ENCODE measurements around the gene CFAP46. TPM values are rescaled to one million over a fixed set of nuclear protein-coding genes. Genes with fewer than 3 reads are reported as not detected.
"Not testable (repeated sequence)": the region's sequence is repeated elsewhere in the genome, so short reads cannot be mapped to it uniquely, and the experiment has no call there.

Gene CFAP46
- total RNA-seq, 1 donor from 2014 or later, result 3.0 TPM

DNA sequence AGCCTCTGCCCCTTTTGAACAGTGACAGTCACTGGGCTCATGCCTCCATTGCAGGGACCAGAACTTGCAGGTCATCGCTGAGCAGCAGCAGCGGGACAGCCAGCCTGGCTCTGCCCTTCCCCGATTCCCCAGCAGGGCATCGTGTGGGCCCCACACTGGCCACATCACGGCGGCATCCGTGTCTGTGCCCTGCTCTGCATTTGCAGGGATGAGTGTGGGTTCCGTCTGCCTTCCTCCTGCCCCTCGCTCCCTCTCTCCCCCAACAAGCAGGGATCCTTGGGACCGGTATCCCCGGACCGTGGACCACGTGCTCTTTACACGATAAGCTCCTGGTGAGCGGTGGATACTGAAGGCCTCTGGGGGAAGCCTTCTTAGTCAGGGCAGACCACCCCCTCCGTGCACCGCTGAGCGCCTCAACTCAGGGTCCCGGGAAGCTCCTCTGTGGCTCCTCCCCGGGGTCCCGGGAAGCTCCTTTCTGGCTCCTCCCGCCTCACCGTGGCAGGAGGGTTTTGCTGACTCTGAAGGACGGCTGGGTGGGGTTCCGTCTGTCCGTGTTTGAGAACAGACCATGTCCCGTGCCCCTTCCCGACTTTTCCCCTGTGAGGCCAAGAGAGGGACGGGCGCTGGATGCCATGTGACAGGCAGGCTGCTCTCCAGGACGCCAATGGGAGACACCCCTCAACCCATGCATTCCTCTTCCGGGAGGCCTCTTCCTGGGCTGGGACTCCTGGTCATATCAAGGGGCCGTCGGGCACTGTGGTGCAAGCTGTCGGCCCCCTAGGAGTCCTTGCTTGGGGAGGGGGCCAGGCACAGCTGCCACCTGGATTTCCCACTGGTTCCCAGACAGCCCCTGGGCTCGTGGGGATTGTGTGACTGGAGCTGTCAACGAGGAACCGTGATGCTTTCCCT lies 132.9 kb downstream of the CFAP46 start:
- DNase-seq (ENCODE audit: low read depth, low spot score), result no peak

DNA sequence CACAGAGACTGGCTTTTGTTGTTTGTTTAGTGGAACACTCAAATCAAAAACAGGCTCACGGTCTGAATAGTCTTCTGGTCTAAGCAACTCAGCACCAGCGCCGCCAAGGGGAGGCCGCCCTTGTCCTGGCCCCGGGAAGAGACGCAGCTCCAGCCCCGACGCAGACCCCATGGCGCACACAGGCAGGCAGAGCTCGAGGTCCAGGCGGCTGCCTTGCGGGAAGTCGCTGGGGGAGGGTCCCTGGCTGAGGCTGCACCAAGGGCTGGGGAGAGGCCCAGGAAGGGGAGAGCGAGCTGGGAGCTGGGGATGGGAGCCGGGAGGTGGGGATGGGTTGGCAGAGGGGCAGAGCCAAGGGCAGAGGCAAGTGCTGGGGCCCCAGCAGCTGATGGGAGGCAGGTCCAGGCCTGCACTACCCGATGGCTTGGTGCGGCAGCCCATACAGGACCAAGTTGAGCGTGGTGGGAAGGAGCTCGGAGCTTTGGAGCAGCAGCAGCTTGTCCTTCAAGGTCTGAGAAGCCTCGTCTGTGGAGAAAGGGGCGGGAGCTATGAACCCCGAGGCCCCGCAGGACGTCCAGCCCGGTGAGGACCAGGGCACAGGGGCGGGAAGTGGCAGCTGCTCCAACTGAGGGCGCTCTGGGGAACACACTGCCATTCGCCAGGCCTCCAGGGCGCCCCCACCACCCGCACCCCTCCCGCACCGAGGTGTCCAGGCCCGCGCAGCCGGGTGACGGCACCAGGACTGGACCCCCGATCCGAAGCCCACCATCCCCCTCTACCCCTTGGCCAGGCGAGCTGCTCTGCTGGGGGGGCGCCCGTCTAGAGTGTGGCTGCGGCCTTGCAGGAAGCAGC lies 133.8 kb downstream of the CFAP46 start:
- no peak for DNase-seq (ENCODE audit: low read depth, low spot score)

DNA sequence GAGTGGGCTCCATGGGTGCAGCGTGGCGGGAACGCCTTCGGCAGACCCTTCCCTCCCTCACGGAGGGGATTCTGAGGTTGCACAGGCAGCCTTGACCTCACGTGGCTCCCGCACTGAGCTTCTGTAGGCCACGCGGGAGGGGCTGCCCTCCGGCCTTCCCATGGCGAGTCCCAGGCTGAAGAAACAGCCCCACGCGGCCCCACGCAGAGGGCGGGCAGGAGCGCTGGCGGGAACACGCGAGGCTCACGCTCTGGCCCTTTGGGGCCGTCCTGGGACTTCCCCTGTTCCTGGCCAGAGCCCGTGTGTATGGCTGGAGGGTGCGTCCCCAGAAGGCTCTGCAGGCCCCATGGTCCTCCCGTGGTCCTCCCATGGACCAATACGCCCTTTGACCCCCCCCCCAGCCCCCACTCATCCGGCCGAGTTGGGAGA lies 134.7 kb downstream of the CFAP46 start:
- no peak for DNase-seq (ENCODE audit: low read depth, low spot score)

DNA sequence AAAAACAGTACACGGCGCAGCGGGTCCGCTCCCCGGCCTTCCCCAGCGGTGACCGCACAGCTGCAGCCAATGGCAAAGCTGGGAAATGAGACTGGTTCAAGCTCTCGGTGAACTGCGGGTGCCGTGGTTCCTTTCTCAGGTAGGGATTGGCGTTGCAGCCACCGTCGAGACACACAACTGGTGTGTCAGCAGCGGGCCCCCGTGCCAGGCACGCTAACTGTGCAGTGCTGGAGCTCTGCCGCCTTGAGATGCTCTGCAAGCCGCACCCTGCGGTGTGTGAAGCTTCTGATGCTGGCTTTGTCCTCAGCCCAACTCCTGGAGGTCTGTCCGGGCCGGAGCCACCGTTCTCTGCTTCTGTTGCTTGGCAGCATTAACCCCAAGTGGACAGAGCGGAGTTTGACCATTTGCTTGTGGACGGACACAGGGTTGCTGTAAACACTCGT lies 135.8 kb downstream of the CFAP46 start:
- no peak for DNase-seq (ENCODE audit: low read depth, low spot score)

DNA sequence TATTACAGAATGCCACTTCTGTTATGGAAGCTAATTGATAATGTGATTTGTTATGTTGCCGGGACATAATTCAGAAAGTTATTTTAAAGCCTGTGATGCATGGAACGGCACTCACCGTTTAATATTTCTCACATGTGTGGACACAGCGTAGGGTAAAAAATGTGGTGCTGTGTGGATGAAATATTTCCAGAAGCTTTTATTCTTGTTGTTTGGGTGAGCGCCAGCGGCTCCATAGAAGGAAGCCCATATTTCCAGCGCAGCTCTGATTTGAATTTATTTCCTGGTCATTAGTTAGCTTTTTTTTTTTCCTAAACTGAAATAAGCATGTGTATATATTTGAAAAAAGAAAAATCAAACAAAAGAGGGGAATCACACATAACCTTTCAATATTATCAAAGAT lies 136.3 kb downstream of the CFAP46 start:
- no peak for DNase-seq (ENCODE audit: low read depth, low spot score)

DNA sequence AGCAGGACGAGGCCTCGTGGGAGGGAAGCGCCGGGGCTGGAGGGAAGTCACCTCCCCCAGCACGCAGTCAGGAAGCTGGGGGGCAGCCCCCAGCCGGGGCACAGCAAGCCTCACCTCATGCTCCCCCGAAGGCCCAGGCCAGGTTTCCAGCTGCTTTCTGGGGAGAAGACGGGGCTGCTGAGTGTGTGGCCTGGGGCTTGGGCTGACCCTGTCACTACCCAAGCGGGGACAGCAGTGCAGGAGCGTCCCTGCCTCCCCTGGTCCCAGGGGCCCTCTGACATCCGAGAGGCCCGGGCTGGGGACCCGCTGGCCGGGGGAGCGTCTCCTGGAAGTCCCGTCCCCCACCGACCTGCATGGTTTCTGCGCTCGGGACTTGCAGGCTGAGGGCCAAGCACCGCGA lies 136.8 kb downstream of the CFAP46 start:
- DNase-seq (ENCODE audit: low read depth, low spot score), result no peak

DNA sequence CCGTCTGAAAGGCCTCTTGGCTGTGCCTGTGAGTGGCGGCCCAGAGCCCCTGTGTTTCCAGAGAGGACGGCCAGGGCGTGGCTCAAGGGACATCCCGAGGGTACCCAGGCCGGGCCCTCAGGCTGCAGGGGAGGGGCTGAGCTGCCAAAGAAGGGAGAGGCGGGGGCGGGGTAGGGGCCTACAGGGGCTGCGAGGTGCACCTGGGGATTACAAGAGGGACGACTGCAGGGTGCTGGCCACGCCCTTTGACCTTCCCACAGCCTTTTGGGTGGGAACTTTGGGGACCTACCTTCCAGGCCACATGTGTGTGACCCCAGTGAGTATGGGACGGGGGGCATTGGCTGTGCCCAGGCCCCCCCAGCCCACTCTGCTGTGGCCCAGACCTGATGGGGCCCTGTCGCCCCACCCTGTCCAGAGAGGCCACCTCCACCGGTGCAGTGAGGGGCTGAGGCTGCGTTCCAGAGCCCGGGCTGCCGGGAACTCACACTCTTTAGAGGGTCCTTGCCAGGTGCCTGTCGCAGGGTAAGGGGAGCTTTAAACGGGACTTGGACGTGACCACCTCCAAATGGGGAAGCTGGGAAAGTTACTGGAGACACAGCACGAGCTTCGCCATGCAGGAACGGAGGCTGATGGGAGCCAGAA lies 137.5 kb downstream of the CFAP46 start:
- no peak for DNase-seq (ENCODE audit: low read depth, low spot score)

DNA sequence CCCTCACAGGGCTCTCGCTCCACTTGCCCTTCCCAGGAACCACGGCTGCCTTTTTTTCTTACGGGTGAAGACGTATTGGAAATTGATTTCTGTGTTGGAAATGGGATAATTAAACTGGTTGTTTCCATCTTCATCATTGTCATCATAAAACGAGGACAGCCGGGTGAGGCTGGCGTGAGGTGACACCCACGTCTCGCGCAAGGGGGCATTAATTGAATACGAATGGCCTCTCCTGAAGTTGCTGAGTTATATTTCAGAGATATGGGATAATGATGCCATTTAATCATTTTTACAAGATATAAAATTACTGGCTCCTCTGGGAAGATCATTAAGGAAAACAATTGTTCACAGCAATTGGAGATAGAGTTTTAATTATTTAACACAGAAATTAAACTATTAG lies 138.1 kb downstream of the CFAP46 start:
- DNase-seq (ENCODE audit: low read depth, low spot score), result no peak

DNA sequence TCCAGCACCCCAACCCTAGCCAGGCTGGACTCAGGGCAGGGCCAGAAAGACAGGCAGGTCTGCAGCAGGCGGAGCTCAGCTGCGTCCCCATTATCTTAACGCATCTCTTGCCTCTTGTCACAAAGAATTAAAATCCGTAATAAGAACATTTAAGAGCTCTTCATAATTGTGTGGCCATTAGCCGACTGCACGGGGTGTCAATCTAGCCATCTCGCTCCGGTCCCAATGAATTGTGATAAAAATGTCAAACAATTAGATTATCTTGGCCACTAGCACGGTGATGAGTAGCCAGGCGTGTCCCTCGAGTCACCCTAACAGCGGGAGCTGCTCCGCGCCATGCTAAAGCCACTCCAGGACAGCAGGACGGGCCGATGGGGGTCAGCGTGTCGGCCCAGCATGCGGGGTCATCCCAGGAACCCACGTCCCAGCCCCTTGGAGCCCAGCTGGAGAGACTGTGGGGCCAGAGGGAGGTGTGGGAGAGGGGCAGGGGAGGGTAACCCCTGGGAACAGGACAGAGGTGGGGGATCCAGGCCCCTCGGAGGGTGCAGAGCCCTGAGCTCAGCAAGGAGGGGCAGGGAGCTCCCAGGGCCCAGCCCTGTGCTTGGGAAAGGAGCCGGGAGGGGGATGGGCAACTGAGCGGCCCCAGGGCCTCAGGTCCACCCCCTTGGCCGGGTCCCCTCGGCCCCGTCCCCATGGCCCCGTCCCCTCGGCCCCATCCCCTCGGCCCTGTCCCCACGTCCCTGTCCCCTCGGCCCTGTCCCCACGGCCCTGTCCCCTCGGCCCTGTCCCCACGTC lies 138.8 kb downstream of the CFAP46 start:
- no peak for DNase-seq (ENCODE audit: low read depth, low spot score)

DNA sequence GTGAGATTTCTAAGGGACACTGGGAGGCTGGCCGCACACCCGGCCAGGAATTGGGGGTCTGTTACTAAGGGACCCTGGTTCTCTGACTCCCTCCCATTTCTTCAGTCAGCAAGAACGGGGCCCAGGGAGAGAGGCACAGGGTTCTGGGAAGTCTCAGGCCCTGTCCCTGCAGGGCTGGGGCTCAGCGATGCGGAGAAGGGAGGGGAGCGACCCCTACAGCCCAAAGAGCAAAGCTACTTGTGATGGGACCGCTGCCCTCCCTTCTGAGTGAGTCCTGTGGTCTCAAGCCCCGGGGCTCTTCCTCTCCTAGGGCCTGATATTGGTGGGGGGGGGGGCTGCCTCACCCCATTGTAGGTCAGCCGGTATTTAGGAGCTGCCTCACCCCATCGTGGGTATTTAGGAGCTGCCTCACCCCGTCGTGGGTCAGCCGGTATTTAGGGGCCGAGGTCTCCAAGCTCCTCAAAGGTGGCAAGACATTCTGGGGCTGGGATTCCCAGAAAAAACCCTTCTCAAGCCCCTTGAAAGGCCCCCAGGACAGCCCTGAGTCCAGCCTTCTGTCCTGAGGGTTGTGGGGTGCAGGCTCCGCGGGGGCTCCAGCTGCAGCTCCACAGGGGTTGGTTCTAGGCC lies 139.6 kb downstream of the CFAP46 start:
- no peak for DNase-seq (ENCODE audit: low read depth, low spot score)

DNA sequence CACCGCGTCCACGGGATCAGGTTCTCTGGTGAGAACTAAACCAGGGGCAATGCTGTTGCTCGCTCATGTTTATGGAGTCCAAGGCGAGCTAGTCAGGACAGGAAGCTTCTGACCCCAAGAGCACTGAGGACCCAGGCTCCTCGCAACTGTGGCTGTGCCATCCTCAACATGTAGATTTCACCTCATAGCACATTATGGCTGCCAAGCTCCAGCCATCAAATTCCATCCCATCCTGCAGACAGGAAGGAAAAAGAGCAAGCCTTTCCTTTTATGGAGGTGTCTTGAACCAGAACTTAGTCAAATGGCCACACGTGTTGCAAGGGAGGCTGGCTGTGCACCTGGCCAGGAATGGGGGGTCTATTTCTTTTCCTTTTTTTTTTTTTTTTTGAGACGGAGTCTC lies 140.3 kb downstream of the CFAP46 start:
- no peak for DNase-seq (ENCODE audit: low read depth, low spot score)

DNA sequence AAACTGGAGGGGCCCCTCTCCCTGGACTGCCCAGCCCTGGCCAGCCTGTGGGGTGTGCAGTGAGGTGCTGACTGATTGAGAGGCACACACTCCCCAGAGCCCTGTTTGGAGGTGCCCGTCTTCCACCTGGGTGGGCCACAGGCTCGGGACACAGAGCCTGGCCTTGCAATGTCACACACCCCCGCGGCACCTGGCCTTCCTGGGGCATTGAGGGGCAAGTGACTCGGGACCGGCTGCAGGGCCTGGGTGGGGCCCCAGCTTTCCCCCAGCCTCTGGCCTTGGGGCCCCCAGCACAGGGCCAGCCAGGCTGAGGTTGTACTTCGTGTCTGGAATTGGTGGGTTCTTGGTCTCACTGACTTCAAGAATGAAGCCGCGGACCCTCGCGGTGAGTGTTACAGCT lies 142.5 kb downstream of the CFAP46 start:
- no peak for DNase-seq (ENCODE audit: low read depth, low spot score)

DNA sequence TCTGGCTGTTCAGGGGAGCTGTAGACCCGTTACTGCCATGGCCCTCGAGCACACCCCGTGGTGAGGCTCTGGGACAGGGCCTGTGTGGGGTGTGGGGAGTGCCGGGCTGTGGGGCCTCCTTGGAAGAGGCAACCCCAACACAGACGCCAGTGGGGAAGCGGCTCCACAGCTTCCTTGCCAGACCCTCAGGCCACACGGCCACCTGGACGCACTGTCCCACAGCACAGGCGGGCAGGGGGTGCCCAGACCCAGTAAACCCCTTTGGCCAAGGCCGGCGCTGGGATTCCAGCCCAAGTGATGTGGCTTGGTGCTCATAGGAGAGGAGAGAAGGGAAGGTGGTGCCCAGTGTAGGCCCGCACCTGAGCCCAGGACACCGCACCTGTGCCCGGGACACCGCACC lies 143.5 kb downstream of the CFAP46 start:
- no peak for DNase-seq (ENCODE audit: low read depth, low spot score)

DNA sequence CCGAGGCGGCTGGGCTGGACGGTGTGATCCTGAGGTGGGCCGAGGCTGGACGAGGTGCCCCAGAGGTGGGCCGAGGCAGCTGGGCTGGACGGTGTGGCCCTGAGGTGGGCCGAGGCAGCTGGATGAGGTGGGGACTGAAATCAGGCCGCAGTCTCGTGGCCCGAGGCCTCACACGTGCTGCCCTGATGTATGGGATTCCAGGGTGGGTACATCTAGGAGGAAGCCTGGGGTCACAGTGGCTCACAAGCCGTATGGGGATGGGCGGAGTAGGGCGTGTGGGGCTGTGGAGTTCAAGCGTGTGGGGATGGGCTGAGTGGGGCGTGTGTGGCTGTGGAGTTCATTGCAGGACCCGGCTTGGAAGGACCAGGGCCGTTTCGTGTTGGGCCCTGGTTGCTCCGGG lies 144.0 kb downstream of the CFAP46 start:
- no peak for DNase-seq (ENCODE audit: low read depth, low spot score)

DNA sequence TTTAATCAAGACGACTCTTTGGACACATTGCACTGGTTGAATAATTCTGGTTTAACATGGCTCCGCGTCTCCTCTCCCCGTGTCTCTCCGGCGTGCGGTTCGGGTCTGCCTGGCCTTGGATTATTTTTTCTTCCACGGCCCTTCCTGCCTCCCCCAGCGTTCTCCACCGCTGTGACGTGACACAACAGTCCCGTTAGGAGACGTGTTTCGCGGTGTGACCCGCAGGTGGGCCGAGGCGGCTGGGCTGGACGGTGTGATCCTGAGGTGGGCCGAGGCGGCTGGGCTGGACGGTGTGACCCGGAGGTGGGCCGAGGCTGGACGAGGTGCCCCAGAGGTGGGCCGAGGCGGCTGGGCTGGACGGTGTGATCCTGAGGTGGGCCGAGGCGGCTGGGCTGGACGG lies 144.4 kb downstream of the CFAP46 start:
- DNase-seq (ENCODE audit: low read depth, low spot score), result not testable (repeated sequence)

DNA sequence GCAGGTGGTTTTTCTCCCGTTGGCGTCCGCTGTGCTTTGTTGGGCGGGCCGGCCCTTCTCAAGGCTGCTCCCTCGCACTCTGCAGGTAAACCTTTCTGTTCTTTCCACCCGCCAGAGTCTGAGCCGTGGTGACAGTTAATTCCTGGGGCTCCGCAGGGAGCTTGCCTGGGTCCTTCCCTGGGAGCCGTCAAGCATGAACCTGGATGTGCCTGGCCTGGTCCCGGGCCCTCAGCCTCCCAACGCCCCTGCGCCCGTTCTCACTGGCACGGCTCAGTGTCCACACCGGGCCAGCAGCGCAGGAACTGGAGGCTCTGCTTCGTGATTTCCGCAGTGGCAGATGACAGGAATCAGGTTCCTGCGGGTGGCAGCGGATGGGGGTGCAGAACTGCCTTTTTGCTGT lies 145.5 kb downstream of the CFAP46 start:
- no peak for DNase-seq (ENCODE audit: low read depth, low spot score)

DNA sequence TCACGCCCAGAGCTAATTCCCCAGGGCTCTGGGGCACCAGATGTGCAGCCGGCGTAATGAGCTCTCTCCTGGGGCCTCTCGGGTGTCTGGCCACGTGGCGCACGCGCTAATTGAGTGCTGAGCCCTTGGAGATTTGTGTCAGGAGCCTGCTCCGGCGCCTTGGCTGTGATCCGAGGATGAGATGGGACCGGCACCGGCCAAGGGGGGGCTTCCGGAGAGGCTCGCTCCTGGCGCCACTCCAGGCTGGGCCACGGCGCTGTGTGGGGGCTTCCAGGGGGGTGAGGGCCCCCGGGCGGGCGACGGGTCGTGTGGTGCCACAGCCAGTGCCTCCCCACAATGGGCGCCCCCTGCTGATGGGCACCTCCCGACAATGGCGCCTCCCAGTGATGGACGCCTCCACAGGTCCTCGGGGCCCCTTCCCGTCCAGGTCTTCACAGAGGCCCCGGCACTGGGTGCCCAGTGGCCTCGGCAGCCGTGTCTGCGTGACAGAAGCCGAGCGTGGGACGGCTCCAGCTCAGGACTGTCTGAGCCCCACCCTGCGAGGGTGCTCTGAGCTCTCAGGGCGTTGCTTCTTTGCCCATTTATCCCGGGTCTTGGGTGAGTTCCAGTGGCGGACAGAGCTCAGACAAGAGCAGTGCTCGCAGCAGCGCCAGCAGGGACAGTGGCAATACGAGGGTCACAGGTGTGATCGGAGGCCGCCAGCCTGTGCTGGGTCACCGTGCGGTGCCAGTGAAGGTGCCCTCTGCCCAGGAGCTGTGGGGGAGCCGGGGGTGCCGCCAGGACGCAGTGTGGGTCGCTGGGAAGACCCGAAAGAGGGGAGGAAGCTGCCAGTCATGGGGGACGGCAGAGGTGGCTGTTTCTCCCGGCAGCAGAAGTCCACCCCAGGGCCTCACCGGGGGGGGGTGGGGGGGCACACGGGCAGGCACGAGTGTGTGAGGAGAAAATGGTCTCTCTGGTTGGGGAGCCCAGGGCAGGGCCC lies 148.2 kb downstream of the CFAP46 start:
- no peak for DNase-seq (ENCODE audit: low read depth, low spot score)

DNA sequence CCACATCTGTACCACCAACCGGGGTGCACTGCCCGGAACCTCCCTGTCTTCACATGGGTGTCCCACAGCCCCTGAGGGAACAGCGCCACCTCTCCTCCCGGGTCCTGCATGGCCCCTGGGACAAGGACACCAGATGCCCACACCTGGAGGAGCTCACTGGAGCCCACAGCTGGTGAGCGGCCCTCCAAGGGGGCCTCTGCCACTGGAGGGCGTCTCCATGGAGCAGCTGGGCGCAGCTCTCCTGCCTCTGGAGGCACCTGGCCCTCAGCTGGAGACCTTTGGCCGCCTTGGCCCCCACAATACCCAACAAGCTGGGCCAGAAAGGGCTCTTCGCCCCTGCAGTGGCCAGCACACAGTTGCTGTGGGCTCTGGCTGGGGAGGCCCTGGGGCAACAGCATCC lies 149.2 kb downstream of the CFAP46 start:
- no peak for DNase-seq (ENCODE audit: low read depth, low spot score)

DNA sequence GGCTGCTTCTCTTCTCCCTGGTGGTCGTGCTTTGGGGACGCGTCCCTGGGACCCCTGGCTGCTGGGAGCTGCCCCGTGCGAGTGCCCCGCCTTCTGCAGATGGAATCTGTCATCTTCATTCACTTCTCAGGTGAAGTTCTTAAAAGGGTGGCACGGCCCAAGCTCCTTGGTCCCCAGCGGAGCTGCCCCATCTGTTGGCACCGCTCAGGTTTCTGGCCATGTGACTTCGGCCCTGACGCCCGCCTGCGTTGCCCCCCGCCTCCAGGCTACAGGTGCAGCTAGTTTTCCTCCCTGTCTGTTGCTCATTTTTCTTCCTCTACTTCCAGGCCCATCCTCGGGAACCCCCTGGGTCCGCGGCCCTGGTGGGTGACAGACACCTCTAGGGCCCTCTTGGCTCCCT lies 149.6 kb downstream of the CFAP46 start:
- DNase-seq (ENCODE audit: low read depth, low spot score), result no peak
